Neural cell (in vitro differentiated cells): Measurements from ENCODE around the gene HMGCL.

Source experiments
- CTCF ChIP-seq: fragments of 450-650 bp; IDR thresholded peaks from 2 replicates; pipeline ENCODE4 v1.5.1; 2014; ENCODE audit warnings: antibody characterized with exemption, mild to moderate bottlenecking, moderate library complexity; ENCODE audit not compliant: poor library complexity, severe bottlenecking
- RAD21 ChIP-seq: fragments of 450-650 bp; conservative IDR thresholded peaks from 2 replicates; pipeline ENCODE4 v1.6.1; 2014; ENCODE audit warnings: antibody characterized with exemption, mild to moderate bottlenecking, moderate library complexity

- TF ChIP-seq CTCF (no peak), RAD21 (no peak)
Observed at GRCh38 chr1:23792151-23792945, 32.9 kb downstream of the HMGCL start.
